ENCODE data around the gene KCNH1.
"Not testable (repeated sequence)": the region's sequence is repeated elsewhere in the genome, so short reads cannot be mapped to it uniquely, and the experiment has no call there.

KCNH1 gene

DNA sequence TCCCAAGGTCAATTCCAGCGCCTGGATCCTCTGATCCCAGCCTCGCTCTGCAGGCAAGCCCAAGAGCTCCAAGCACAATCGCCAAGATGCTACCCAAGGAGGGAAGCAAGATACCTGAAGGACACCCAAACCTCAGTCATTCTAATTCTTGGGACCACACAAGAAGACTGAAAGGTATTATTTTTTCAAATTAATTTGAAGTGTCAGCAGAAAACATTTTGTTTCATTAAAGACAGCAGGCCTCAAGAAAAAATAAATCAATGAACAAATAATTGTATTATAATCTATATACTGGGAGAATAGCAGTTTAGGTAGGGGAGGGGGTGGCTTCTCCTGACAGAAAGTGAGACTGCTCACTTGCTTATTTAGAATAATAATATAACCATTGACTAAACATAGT lies 457.4 kb downstream of the KCNH1 start:
- DNase-seq, result no peak

DNA sequence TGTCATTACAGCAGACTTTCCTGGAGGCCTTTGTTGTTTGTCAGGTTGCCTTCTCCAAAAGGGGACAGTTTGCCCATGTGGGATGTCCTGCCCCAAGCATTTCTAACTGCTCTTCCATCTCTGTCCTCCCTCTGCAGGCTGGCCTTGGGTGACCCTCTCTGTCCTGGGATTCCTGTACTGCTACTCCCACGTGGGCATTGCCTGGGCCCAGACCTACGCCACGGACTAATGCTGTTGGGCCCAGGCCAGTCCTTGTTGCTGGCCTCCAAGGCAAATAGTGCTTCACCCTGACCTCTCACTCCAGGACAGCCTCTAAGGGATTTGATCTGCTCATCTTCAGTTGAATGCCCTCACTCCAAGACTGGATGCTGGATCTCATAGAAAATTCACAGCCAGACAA lies 459.8 kb downstream of the KCNH1 start:
- no peak for DNase-seq

DNA sequence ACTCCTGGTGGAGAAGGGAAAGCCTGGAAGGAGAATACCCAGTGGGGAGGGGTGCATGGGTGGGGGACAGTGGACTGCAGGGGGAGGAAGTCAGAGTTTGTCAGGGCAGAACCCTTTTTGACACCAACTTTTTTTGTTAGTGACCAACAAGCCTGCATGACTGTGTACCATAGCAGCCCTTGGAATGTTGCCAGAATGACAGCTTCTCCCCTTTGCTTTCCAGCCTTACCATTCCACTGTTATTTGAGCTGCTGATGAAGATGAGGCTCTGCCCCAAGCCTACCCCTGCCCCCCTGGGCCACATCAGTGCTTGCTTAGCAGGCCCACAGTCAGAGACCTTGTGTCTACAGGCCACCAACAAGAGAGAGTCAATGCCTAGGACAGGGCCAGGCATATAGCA lies 464.0 kb downstream of the KCNH1 start:
- DNase-seq, result no peak

DNA sequence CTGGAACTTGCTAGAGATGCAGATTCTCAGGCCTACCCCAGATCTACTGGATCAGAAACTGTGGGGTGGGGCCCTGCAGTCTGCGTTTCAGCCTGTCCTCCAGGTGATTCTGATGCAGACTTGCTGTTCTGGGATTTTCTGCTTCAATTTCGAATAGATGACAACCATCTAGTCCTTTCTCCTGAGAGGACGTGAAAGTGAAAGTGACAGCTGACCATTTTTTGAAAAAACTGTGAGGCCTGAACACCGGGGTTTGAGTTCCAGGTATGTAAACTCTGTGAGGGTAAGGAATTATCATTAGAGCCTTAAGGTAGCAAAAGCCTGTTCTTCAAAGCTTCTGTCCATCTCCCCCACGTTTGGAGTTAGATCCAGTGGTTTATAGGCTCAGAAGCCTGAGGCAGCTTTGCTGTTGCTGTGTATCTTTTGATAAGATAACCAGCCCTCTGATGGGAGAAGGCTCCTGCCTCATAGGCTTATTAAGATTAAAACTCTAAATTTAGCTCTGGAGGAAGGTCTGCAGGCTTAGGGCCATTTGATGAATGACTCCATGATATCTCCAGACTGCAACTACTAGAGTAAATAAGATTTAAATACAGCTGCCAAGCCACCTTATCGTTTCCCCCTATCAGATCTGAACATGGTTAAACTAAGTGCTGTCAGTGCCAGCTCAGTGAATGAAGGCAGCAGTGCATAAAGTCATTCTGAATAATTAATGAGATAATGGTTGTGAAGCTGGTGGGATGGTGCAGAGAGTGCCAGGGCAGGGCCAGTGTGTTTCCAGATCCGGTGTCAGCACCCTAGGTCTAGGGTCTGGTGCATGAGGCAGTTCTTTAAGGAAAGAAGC lies 470.0 kb downstream of the KCNH1 start:
- DNase-seq, result no peak

DNA sequence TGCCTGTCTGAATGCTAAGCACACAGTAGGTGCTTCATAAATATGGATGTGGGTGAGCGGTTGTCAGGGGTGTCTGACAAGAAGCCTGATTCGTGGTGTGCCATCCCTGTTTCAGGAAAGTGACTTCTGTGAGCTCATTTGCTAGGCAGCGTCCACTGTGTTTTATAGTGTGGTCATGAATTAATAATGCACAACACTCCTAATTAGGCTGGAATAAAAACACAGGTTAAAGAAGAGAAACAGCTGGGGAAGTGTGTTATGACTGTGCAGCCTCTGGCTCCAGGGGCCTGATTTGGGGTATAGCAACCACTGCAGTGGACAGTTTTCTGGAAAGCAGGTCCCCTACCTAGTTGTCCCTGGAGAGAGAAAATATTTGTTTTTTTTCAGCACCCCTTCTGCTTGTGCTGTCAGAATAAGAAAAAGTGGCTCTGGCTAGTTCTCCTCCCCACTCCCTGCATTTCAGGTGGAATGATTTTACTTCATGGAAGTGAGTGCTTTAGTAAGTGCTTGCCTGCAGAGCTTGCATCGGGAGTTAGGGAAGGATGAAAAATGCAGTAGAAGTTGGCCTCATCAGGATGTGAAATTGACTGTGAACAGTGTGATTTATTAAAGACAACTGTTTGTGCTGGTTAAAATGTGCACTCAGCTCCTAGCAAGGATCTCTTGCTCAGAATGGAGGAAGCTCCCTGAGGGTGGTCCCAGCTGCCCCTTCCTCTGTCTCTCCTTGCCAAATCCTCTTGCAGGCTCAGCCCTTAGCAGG lies 471.5 kb downstream of the KCNH1 start:
- no peak for DNase-seq

DNA sequence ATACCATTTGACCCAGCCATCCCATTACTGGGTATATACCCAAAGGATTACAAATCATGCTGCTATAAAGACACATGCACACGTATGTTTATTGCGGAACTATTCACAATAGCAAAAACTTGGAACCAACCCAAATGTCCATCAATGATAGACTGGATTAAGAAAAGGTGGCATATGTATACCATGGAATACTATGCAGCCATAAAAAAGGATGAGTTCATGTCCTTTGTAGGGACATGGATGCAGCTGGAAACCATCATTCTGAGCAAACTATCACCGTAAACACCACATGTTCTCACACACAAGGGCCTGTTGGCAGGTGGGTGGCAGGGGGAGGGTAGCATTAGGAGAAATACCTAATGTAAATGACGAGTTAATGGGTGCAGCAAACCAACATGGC lies 472.4 kb downstream of the KCNH1 start:
- DNase-seq, result not testable (repeated sequence)

DNA sequence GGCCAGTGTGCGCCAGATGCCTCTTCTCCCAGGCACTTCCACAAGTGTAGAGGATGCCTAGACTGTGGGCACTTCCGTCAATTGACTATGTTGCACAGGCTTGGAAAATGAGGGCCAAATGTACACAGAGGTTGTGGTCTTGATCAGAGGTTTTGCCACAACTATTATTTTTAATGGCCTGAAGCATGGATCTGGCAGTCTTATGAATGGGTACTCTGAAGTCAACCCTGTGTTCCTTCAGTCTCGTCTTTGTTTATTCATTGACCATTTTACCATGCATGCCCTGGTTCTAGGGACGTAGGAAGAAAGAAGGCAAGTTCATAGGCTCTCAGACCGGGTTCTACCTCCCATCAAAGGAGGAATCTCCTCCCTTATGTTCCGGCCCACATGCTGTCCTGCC lies 476.1 kb downstream of the KCNH1 start:
- no peak for DNase-seq

DNA sequence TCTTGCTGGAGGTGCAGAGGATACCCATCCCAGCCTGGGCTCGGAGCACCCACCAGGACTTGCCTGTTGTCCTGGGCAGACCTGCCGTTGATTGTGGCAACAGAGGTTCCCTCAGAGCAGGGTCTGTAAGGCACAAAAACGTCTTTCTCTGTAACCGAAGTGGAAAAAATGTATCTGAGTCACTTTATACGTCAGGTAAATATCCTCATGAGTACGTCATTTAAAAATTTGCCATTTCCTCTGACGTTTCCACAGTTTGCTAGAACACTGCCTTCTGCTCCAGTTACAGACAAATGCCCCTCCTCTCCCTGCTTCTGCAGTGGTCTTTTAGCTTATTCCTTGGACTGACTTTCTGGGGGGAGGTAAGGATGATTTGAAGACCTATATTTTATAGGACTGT lies 478.4 kb downstream of the KCNH1 start:
- no peak for DNase-seq

DNA sequence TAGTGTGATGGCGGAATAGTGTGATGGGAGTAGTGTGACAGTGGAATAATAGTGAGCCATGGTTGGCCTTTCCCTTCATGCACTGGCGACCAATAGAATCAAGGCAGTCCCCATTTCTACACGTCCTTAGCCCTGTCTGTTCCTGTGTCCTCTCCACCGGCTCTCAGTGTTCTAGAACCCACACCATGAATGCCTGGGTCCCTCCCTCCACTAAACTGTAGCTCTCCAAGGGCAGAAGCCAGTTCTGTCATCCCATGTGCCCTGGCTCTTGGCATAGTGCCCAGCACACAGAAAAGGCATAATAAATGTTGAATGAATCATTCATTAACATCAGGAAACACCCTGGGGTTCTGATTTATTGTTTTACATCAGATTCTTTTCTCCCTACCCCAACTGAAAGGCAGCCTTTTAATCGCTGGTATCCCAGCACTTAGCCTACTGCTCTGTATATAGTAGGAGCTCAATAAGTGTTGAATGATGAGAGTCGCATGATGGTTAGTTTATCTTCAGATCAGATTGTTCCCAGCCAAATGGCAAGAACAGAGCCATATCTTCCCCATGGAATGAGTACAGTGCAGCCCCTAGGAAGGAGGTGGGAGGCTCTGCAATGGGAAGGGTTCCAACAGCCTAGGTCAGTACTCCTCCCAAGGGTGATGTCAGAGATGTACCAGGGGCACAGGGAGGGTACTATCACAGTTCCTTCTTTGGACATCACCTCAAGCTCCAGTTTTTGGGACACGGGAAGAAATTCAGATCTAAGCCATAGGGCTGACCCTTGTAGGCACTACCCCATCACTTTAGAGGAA lies 479.6 kb downstream of the KCNH1 start:
- no peak for DNase-seq

DNA sequence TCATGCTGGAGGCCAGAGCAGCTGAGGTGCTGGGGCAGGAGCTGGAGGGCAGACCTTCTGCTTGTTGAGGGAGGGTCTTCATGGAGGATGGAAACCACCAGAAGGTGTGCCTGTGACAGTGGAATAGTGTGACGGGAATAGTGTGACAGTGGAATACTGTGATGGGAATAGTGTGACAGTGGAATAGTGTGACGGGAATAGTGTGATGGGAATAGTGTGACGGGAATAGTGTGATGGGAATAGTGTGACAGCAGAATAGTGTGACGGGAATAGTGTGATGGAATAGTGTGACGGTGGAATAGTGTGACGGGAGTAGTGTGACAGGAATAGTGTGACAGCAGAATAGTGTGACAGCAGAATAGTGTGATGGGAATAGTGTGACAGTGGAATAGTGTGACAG lies 480.2 kb downstream of the KCNH1 start:
- no peak for DNase-seq

DNA sequence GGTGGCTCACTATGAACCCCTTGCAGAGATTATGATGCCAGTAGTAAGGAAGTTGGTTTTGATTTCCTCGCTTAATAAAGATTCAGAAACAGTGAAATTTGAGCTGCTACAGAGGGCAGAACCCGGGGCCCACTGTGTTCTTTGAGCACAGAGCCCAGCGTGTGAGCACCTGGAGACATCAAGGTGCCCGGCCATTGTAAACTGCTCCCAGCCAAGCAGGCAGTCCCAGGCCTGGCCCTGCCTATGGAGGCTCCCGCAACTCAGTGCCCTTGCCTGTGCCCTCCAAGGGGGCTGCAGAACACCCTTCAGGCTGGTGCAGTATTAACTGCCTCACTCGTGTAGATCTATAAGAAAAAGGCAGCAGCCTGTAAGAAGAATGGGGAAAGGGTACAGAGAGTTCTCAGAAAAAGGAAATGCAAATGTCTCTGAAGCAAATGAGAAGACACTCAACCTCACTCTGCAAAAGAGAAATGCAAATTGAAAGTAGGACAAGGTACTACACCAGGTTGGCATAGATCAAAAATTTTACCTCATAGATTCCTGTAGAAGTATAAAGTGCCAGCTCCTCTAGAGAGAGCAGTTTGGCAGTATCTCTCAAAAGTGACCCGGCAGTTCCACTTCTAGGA lies 481.5 kb downstream of the KCNH1 start:
- DNase-seq, result no peak

DNA sequence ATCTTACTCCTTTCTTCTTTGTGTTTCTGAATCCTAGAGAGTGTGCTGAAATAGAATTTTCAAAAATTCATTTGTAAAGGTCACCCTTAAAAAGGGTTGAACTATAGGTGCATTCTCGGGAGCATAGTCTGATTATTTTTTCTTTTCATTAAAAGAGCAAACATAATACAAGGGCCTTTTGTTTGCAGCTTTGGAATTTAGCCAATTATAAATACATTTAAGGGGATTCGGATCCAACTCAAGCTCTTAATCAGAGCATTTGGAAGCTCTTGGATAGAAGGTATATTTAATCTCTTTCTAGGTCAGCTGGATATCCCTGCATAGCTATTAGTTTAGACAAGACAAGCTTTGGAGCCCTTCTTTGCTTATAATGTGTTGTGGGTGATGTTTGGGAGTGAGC lies 483.5 kb downstream of the KCNH1 start:
- DNase-seq, result no peak

DNA sequence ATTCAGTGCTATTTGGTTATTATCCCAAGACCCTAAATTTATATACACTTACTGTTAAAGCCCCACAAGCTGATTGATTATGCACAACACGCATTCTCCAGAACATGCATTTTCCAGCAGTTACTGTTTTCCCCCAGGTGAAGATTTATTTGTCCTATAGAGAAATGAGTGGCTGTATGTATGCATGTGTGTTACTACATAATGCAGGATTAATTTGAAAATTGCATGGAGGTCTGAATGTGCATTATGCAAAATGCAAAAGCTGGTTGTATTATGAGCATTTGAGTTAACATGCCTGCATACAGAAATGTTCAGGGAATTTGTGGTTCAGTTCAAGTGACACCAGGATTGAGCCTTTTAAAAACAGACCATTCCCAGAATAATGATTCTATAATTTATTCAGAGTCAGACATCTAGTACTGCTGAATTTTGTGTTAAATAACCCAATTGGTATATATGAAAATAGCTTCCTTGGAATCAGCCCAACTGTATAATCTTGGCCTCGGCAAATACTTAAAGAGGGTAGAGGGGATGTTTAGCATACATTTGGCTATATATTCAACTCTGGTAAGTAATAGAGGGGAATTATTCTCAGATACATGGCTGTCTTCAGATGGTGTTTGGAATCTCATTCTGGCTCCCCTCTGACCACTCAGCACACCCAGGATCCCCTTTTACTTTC lies 485.2 kb downstream of the KCNH1 start:
- no peak for DNase-seq

DNA sequence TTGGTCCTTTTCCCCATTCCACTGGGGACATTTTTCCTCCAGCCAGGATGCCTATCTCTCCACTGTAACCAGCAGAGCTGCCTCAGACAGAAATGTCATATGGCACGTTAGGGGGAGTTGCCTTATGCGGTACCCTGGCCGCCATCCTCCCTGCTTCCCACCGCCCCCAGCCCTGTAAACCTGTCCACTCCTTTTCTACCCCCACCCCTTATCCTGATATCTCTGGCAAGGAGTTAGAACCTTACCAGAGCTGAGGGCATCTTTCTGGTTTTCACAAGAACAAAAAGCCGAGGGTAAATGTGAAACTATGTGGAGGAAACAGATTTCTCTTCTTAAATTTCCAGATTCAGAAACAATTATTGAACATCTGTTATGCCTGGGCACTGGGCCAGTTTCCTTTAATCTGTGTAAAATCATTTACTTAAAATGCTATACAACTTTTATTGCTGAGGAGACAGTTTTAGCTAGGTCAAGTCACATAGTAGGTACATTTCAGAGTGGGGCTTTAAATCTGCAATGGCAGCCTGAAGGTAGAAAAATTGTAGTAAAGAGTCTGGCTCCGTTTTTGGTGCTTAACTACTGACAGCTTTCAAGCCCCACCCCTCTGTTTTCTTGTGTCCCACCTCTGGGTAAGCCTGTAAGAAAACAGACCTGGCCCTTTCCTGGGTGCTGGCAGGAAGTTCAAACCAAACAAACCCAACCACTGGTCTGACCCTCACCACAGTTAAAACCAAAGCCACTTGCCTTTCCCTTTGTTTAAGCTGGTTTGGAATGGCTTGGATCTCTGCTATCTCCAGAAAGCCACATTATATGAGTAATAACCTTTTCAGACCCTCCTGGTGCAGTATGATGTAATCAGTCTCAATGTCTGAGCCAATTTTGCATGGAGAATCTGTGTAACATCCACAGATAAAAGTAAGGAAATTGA lies 486.3 kb downstream of the KCNH1 start:
- no peak for DNase-seq

DNA sequence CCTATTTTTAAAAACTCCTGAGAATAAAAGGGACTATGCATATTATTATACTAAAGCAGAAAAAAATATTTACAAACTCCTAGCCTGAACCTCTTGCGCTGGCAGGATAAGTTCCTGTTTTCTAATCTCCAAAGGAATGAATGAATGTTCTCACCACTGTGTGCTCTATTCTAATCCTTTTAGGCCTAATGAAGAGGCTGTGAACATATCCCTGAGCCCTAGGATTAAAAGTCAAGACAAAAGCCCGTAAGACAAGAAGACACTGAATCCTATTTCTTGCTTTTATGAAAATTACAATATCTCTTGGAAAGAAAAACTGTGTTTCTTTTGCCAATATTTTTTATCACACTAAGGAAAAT lies 487.7 kb downstream of the KCNH1 start:
- DNase-seq, result no peak

DNA sequence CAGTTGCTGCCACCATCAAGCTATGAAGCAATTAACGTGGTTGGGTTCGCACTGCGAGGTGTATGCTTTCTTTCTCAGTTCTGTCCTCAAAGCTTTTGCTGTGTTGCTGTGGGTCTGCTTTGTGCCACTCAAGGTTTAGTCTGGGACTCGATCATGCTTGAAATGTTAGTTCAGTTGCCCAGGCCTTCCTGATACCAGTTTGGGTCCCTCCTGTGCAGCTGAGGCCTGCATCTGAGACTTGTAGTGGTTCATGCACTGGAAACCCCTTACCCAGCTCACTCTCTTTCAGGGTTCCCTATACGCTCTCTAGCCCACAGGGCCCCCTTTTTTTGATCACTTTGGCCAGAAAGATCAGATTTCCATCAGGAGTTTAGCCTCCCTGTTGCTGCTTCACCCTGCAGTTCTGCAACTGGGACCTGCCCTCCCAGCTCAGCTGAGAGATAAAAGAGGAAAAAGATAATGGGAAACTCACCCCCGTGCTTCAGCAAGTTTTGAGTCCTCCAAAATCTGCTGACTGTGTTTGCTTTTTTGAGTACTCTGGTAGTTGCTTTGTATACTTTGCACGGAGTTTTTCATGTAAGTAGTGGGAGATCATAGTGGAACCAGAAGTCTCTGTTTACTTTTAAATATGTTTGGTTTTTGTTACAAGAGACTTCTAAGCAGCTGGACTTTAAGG lies 488.2 kb downstream of the KCNH1 start:
- no peak for DNase-seq

DNA sequence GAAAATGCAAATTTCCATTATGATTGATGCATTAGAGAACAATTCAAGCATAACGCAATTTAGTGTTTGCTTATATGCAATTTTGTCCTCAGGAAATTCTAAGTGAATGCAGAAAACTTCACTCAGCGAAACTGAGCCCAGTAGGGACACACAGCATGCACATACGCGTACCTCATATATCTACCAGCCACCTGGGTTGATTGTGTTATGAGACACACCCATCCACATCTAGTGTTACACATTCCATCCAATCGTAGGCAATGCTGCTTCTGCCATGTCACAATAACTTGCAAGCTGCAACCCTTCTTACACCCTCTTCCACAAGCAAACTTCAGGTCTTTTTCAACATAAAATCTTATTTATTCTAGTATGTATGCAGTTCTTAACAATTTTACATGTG lies 492.4 kb downstream of the KCNH1 start:
- DNase-seq, result no peak

DNA sequence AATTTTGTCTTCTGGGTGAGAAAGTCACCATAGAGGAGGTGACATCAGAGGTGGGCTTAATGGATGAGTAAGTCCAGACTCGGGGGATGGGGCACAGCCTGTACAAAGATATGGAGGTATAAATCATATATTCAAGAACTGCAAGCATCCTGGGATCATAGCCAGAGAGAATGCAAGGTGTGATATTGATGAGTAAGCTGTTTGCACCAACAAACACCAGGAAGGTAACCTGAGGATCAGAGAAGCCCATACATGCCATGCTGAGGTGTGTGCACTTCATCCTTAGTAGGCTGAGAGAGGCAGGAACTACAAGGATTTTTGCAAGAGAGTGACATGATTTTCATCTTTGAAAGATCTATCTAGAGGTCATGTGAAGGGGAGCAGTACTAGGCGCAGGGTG lies 498.8 kb downstream of the KCNH1 start:
- no peak for DNase-seq

DNA sequence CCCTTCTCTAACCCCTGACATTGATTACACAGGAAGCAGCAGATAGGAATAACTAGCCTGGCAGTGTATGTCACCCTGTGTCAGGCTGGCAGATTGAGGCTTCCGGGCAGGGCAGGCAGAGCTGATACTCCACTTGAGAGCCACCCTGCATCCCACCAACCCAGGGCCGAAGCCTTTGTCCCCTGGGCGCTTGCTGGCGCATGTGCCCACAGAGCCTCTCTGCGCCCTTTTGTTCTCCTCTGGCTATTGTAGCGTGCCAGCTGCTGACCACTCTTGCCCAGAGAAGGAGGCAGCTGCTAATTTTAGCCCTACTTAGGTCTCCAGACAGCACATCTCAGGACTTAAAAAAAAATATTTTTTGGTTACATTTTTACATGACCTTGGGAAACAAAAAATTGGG lies 500.3 kb downstream of the KCNH1 start:
- DNase-seq, result no peak

DNA sequence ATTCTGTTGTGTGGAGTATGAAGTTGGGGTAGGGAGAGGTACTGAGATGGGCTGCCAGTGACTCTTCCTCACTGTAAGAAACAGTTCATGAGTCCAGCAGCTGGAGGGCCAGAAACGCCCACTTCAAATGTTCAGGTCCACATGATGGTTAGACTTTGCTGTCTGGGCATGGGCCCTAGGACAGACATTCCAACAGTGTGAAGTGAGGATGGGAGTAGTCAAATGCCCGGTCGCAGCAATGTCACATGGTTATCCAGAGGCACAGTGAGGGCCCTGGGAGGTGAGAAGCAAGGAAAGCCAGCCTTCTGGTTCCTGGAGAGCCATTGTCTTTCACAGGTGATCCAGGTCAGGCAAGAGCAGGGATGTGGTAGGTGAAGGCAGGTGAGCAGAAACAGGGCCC lies 500.8 kb downstream of the KCNH1 start:
- no peak for DNase-seq

DNA sequence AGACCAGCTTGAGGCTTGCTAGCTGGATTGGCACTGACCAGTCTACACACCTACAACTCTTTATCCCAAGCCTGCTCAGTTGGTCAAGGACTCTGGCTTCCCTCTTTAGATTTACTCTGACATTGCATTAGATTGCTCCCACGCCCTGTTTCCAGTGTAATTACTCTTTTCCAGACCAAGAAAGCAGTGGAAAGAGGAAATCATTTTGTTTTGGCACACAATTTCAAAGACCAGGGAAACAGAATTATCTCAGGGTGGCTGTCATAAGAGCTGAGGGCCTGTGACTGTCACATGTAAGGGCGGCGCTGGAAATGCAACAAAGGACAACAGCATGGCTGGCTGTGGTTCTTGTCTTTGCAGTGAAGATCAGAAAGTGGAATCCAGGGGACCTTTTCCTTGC lies 502.5 kb downstream of the KCNH1 start:
- DNase-seq, result no peak
